Posterior vena cava (tissue), 2 donors: ENCODE results near the gene C11orf58. TPM values are rescaled to one million over a fixed set of nuclear protein-coding genes. Genes with fewer than 3 reads are reported as not detected.

Experiments
- DNase-seq: peaks from one replicate; pipeline ENCODE4 v3.0.0-alpha.2; 2020; ENCODE audit warnings: low spot score
- intact Hi-C, 2 donors: fragments of 100-400 bp; cut with DNase I; formaldehyde crosslinking; loops; one replicate each; pipeline versions ENCODE4 v1.14.1 to v1.14.2; 2022 to 2023
- long read RNA-seq, 2 donors: library from polyadenylated mRNA; unstranded; transcript quantifications; one replicate each; pipeline ENCODE4 v2.0.0, GENCODE V29; 2020 to 2021
- total RNA-seq, 2 donors: library from RNA; stranded (reverse); fragmentation: NEBNext Ultra II Directional; extraction: Animal tissue kit (Norgen Biotek cat#: 25700); gene quantifications; one replicate each; pipeline ENCODE4 v1.2.1, GENCODE V29; 2021
- donor health status: DM: yes; HTN: yes; CAD: no.
- donor health status: DM: yes; HTN: yes; CAD: no.

C11orf58 gene
- total RNA-seq: 100 to 1,000 TPM; 100 to 101 TPM
- long read RNA-seq, donor 1, transcript C11orf58-201 (5 exons, 2,049 nt): major isoform, 59 of 71 reads
- long read RNA-seq, donor 1, partial matches to known transcripts: 4 of 71 reads
- long read RNA-seq, donor 1, other reads (novel, unspliced or antisense): 7 of 71 reads
- long read RNA-seq, donor 2, full-length matches to known transcripts: 351 of 376 reads
- long read RNA-seq, donor 2, partial matches to known transcripts: 3 of 376 reads
- long read RNA-seq, donor 2, other reads (novel, unspliced or antisense): 22 of 376 reads

GRCh38 chr11:16738193-16738946 lies at the start of gene C11orf58:
Gene C11orf58 (plus strand): TSS chr11:16738647. CDS start chr11:16738779, 132 bp downstream.
- intact Hi-C loops: no loop called here
- DNase-seq: peak; percentile 98

- intact Hi-C loops: no loop called here
Observed at GRCh38 chr11:16690086-16690485, 48.4 kb upstream of the C11orf58 start.

GRCh38 chr11:16703795-16704194 lies 34.7 kb upstream of the C11orf58 start:
- intact Hi-C loops: no loop called here
- no peak for DNase-seq

More at GRCh38 chr11:16690086-16690485, 48.4 kb upstream of the C11orf58 start:
- no peak for DNase-seq

GRCh38 chr11:16713594-16713993 lies 24.9 kb upstream of the C11orf58 start:
- intact Hi-C loops: no loop called here

GRCh38 chr11:16722581-16723344 lies 15.7 kb upstream of the C11orf58 start:
- no peak for DNase-seq
- intact Hi-C loops: no loop called here

More at GRCh38 chr11:16713594-16713993, 24.9 kb upstream of the C11orf58 start:
- DNase-seq: no peak

- intact Hi-C loops: no loop called here
- no peak for DNase-seq
Observed at GRCh38 chr11:16727806-16728205, 10.6 kb upstream of the C11orf58 start.

- intact Hi-C loops: no loop called here
- no peak for DNase-seq
Observed at GRCh38 chr11:16737818-16738192, 642 bp upstream of the C11orf58 start.

GRCh38 chr11:16738947-16739815 lies 734 bp downstream of the C11orf58 start:
- DNase-seq: no peak
- intact Hi-C loops: no loop called here

- intact Hi-C loops: no loop called here
- DNase-seq: no peak
Observed at GRCh38 chr11:16741473-16741872, 3.0 kb downstream of the C11orf58 start.

- intact Hi-C loops: no loop called here
- DNase-seq: no peak
Observed at GRCh38 chr11:16743478-16743877, 5.0 kb downstream of the C11orf58 start.

- intact Hi-C loops: no loop called here
- no peak for DNase-seq
Observed at GRCh38 chr11:16744128-16744725, 5.8 kb downstream of the C11orf58 start.

- intact Hi-C loops: no loop called here
Observed at GRCh38 chr11:16745950-16746605, 7.6 kb downstream of the C11orf58 start.

GRCh38 chr11:16749092-16749491 lies 10.6 kb downstream of the C11orf58 start:
- intact Hi-C loops: no loop called here
- no peak for DNase-seq

More at GRCh38 chr11:16745950-16746605, 7.6 kb downstream of the C11orf58 start:
- DNase-seq: no peak

- no peak for DNase-seq
- intact Hi-C loops: no loop called here
Observed at GRCh38 chr11:16749666-16750065, 11.2 kb downstream of the C11orf58 start.

- DNase-seq: no peak
- intact Hi-C loops: no loop called here
Observed at GRCh38 chr11:16750417-16750816, 12.0 kb downstream of the C11orf58 start.

- intact Hi-C loops: no loop called here
- DNase-seq: peak; percentile 22
Observed at GRCh38 chr11:16758382-16759024, 20.1 kb downstream of the C11orf58 start.

GRCh38 chr11:16759857-16760508 lies 21.5 kb downstream of the C11orf58 start:
- DNase-seq: no peak
- intact Hi-C loops: no loop called here
